B cell (primary cell): ENCODE data around the gene KIF1A. TPM values are rescaled to one million over a fixed set of nuclear protein-coding genes. Genes with fewer than 3 reads are reported as not detected.

Experiments used
- ATAC-seq: fragments of 200-7000 bp; cut with Tn5 transposase; one replicate; pipeline ENCODE4 v1.10.0; 2021; ENCODE audit warnings: low read depth, mild to moderate bottlenecking, moderate number of reproducible peaks, moderate library complexity
- CTCF ChIA-PET: fragments of 350-600 bp; sonication (Branson Sonifier 250); formaldehyde crosslinking; loops from one replicate; lab custom pipeline; 2021; ENCODE audit warnings: antibody characterized with exemption, inconsistent platforms; lab: Charles Lee
- POLR2A ChIA-PET: fragments of 350-600 bp; sonication (Branson Sonifier 250); formaldehyde crosslinking; loops from one replicate; lab custom pipeline; 2021; ENCODE audit warnings: antibody characterized with exemption; lab: Charles Lee
- DNase-seq: peaks from one replicate; pipeline ENCODE4 v3.0.0; 2013
- H2AFZ ChIP-seq: 2 replicates; pipeline ENCODE4 v1.6.1; 2012; ENCODE audit warnings: mild to moderate bottlenecking, low read depth, low read length; ENCODE audit not compliant: insufficient read depth, poor library complexity, severe bottlenecking
- H3K27ac ChIP-seq, 2 donors: 1 replicate in 1 of 2; 2 replicates in 1 of 2; pipeline ENCODE4 v1.5.1; 2012 to 2013; ENCODE audit warnings: low read length in 2 of 2, mild to moderate bottlenecking in 2 of 2, moderate library complexity in 1 of 2
- H3K27me3 ChIP-seq, 4 experiments: fragments of 200-600 bp in 1 of 4; sonication (generic) in 1 of 4; replicated peaks in 1 of 4; 1 replicate in 2 of 4; 2 replicates in 2 of 4; pipeline versions ENCODE4 v1.6.1 to v1.7.0; 2013 to 2016; ENCODE audit warnings: low read length in 3 of 4, mild to moderate bottlenecking in 2 of 4, mixed read lengths in 1 of 4, moderate library complexity in 1 of 4; ENCODE audit not compliant: insufficient read depth in 4 of 4, control insufficient read depth in 3 of 4; ENCODE audit errors: control extremely low read depth in 1 of 4
- H3K36me3 ChIP-seq, 2 experiments: replicated peaks in 1 of 2; 1 replicate in 1 of 2; 2 replicates in 1 of 2; pipeline versions ENCODE4 v1.6.1 to v1.7.1; 2013; ENCODE audit warnings: low read length in 1 of 2; ENCODE audit not compliant: insufficient read depth in 2 of 2, control insufficient read depth in 1 of 2; ENCODE audit errors: control extremely low read depth in 1 of 2, extremely low read depth in 1 of 2
- H3K4me1 ChIP-seq, 2 donors: fragments of 200-600 bp in 1 of 2; sonication (generic) in 1 of 2; 1 replicate in 1 of 2; 2 replicates in 1 of 2; pipeline versions ENCODE4 v1.5.1 to v1.6.1; 2013 to 2017; ENCODE audit warnings: low read length in 2 of 2; ENCODE audit not compliant: control insufficient read depth in 2 of 2, insufficient read depth in 2 of 2
- H3K4me2 ChIP-seq: replicated peaks from 2 replicates; pipeline ENCODE3; 2012; ENCODE audit warnings: mild to moderate bottlenecking, low read depth, low read length; ENCODE audit not compliant: poor library complexity, severe bottlenecking
- H3K4me3 ChIP-seq, 5 experiments: fragments of 200-600 bp in 1 of 5; sonication (generic) in 1 of 5; 1 replicate in 3 of 5; 2 replicates in 2 of 5; pipeline versions ENCODE4 v1.5.1 to v1.7.0; 2011 to 2016; ENCODE audit warnings: low read length in 4 of 5, mild to moderate bottlenecking in 4 of 5, low read depth in 2 of 5, control low read depth in 1 of 5, moderate library complexity in 1 of 5; ENCODE audit not compliant: insufficient read depth in 1 of 5; ENCODE audit errors: control extremely low read depth in 1 of 5, extremely low read depth in 1 of 5
- H3K79me2 ChIP-seq: fragments of 200-600 bp; sonication (generic); one replicate; pipeline ENCODE4 v1.6.0; 2016; ENCODE audit warnings: low read length; ENCODE audit not compliant: control insufficient read depth, insufficient read depth
- H3K9ac ChIP-seq: fragments of 200-600 bp; sonication (generic); 2 replicates; pipeline ENCODE4 v1.6.1; 2017; ENCODE audit warnings: mild to moderate bottlenecking, low read length, moderate library complexity
- H3K9me3 ChIP-seq, 3 donors: one replicate each; pipeline versions ENCODE4 v1.6.1 to v1.7.1; 2013; ENCODE audit warnings: low read length in 2 of 3; ENCODE audit not compliant: control insufficient read depth in 2 of 3, insufficient read depth in 1 of 3; ENCODE audit errors: control extremely low read depth in 1 of 3
- H4K20me1 ChIP-seq: 2 replicates; pipeline ENCODE4 v1.6.0; 2012; ENCODE audit warnings: mild to moderate bottlenecking, low read length; ENCODE audit not compliant: insufficient read depth, control insufficient read depth, poor library complexity, severe bottlenecking
- H3K27ac Mint-ChIP-seq: one replicate; pipeline ENCODE4 v1.8.0; 2021; ENCODE audit warnings: mixed read lengths
- H3K27me3 Mint-ChIP-seq: one replicate; pipeline ENCODE4 v1.8.0; 2021; ENCODE audit warnings: mixed read lengths
- H3K4me1 Mint-ChIP-seq: one replicate; pipeline ENCODE4 v1.8.0; 2021; ENCODE audit warnings: mixed read lengths
- H3K4me3 Mint-ChIP-seq: one replicate; pipeline ENCODE4 v1.8.0; 2021; ENCODE audit warnings: mixed read lengths
- H3K9me3 Mint-ChIP-seq: one replicate; pipeline ENCODE4 v1.8.0; 2022; ENCODE audit warnings: mixed read lengths; ENCODE audit not compliant: insufficient read depth
- EZH2 ChIP-seq: IDR thresholded peaks from 2 replicates; pipeline ENCODE4 v1.6.1; 2012; ENCODE audit warnings: borderline replicate concordance, low read depth, mild to moderate bottlenecking, moderate library complexity, low read length; ENCODE audit not compliant: insufficient read depth, poor library complexity, severe bottlenecking
- WGBS: methylation state at CpG from one replicate; pipeline ENCODE4 v1.1.5; 2013; ENCODE audit warnings: missing lambda C conversion rate; ENCODE audit not compliant: insufficient coverage; 5-methylcytosine and 5-hydroxymethylcytosine counted together
- intact Hi-C: fragments of 100-400 bp; cut with micrococcal nuclease; formaldehyde crosslinking; loops from one replicate; pipeline ENCODE4 v1.10.0; 2022
- polyA plus RNA-seq: library from polyadenylated mRNA; depleted of rRNA; stranded (reverse); fragments of >200 nt; gene quantifications from 2 replicates; pipeline ENCODE4 v1.2.3, GENCODE V29; 2012
- total RNA-seq, 2 donors: library from RNA; stranded (reverse); fragments of 120-200 nt in 1 of 2; gene quantifications; 1 replicate in 1 of 2; 2 replicates in 1 of 2; pipeline versions ENCODE4 v1.2.3 to v1.2.4, GENCODE V29; 2013 to 2022
- TF ChIP-seq, protein P1 (sequence below): fragments of 200-600 bp; IDR thresholded peaks from one replicate; pipeline ENCODE4 v1.8.0; 2022; ENCODE audit warnings: antibody characterized with exemption, mild to moderate bottlenecking

The KIF1A gene
- total and polyA plus RNA-seq, 2 donors (not counting 1 experiment from before 2014, with no cell fraction given), result not detected

GRCh38 chr2:240735476-240735875 is 84.5 kb downstream of the KIF1A start:
- H3K27ac ChIP-seq, result no peak overlapping the region
- no peaks in the 10 kb centered on the region for H4K20me1 ChIP-seq
- no peak for DNase-seq
- H3K36me3 ChIP-seq, result no peaks in the 10 kb centered on the region
- no peak overlapping the region for H3K9ac ChIP-seq
- H2AFZ ChIP-seq, result no peak overlapping the region
- CTCF ChIA-PET, result interaction anchor here (0.9 kb wide), 1 partner anchor 221 kb away, joined by 4 read pairs; no protein-coding TSS in a partner anchor
- WGBS, result 90% methylated on average over 10 of the region's 10 CpGs
- intact Hi-C loops, result no loop called here
- ATAC-seq, result no peak
- no peak overlapping the region for H3K27ac Mint-ChIP-seq
- no peaks in the 10 kb centered on the region for H3K79me2 ChIP-seq
- H3K27me3 Mint-ChIP-seq, result no peaks in the 10 kb centered on the region
- no peaks in the 10 kb centered on the region for H3K27me3 ChIP-seq
- no peaks in the 10 kb centered on the region for H3K4me1 ChIP-seq
- H3K9me3 Mint-ChIP-seq, result no peaks in the 10 kb centered on the region
- no peaks in the 10 kb centered on the region for H3K4me1 Mint-ChIP-seq
- H3K4me3 Mint-ChIP-seq, result no peak overlapping the region
- H3K9me3 ChIP-seq, result no peaks in the 10 kb centered on the region
- no peak overlapping the region for H3K4me2 ChIP-seq
- no peak for TF ChIP-seq EZH2
- TF ChIP-seq, protein P1, sequence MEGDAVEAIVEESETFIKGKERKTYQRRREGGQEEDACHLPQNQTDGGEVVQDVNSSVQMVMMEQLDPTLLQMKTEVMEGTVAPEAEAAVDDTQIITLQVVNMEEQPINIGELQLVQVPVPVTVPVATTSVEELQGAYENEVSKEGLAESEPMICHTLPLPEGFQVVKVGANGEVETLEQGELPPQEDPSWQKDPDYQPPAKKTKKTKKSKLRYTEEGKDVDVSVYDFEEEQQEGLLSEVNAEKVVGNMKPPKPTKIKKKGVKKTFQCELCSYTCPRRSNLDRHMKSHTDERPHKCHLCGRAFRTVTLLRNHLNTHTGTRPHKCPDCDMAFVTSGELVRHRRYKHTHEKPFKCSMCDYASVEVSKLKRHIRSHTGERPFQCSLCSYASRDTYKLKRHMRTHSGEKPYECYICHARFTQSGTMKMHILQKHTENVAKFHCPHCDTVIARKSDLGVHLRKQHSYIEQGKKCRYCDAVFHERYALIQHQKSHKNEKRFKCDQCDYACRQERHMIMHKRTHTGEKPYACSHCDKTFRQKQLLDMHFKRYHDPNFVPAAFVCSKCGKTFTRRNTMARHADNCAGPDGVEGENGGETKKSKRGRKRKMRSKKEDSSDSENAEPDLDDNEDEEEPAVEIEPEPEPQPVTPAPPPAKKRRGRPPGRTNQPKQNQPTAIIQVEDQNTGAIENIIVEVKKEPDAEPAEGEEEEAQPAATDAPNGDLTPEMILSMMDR, result no peak
- POLR2A ChIA-PET, result no interaction called here
- no peak overlapping the region for H3K4me3 ChIP-seq

GRCh38 chr2:240734756-240735155 is 85.3 kb downstream of the KIF1A start:
- no peak overlapping the region for H3K4me2 ChIP-seq
- no peak overlapping the region for H3K27ac Mint-ChIP-seq
- H3K9ac ChIP-seq, result no peak overlapping the region
- H3K27me3 Mint-ChIP-seq, result no peaks in the 10 kb centered on the region
- no peaks in the 10 kb centered on the region for H4K20me1 ChIP-seq
- POLR2A ChIA-PET, result no interaction called here
- H3K4me1 ChIP-seq, result no peaks in the 10 kb centered on the region
- H3K27ac ChIP-seq, result no peak overlapping the region
- no peaks in the 10 kb centered on the region for H3K4me1 Mint-ChIP-seq
- H3K36me3 ChIP-seq, result no peaks in the 10 kb centered on the region
- 95% methylated on average over 17 of the region's 17 CpGs for WGBS
- H3K4me3 Mint-ChIP-seq, result no peak overlapping the region
- CTCF ChIA-PET, result no interaction called here
- ATAC-seq, result no peak
- H3K79me2 ChIP-seq, result no peaks in the 10 kb centered on the region
- no peaks in the 10 kb centered on the region for H3K9me3 Mint-ChIP-seq
- intact Hi-C loops, result no loop called here
- H3K4me3 ChIP-seq, result no peak overlapping the region
- DNase-seq, result no peak
- TF ChIP-seq, protein P1, result no peak
- no peak for TF ChIP-seq EZH2
- no peaks in the 10 kb centered on the region for H3K9me3 ChIP-seq
- peaks cover 0 to 4% (median 0%) of the 10 kb centered on the region in 4 experiments for H3K27me3 ChIP-seq
- no peak overlapping the region for H2AFZ ChIP-seq
